Panc1 (cell line): ENCODE measurements around the gene INPP5K. TPM values are rescaled to one million over a fixed set of nuclear protein-coding genes. Genes with fewer than 3 reads are reported as not detected.
"Not testable (repeated sequence)": the region's sequence is repeated elsewhere in the genome, so short reads cannot be mapped to it uniquely, and the experiment has no call there.

ENCODE experiments used
- ATAC-seq: fragments of 200-7000 bp; cut with Tn5 transposase; 2 replicates; pipeline ENCODE4 v1.9.1; 2020; ENCODE audit warnings: mild to moderate bottlenecking, moderate library complexity
- BruUV-seq: library from RNA; stranded (reverse); fragments of 400-500 nt; replicated peaks from 2 replicates; lab custom pipeline; 2021; lab: Mats Ljungman, UMichigan
- CTCF ChIA-PET: fragments of 300-600 bp; sonication (Branson Sonifier 250); formaldehyde crosslinking; loops from one replicate; lab custom pipeline; 2022; ENCODE audit warnings: antibody characterized with exemption; lab: Charles Lee
- POLR2A ChIA-PET: fragments of 300-600 bp; sonication (Branson Sonifier 250); formaldehyde crosslinking; loops from one replicate; lab custom pipeline; 2022; ENCODE audit warnings: antibody characterized with exemption; lab: Charles Lee
- DNase-seq: peaks from one replicate; pipeline ENCODE4 v3.0.0-alpha.2; 2010; ENCODE audit warnings: low read depth, low spot score
- H3K27ac ChIP-seq: 2 replicates; pipeline ENCODE4 v1.5.1; 2011; ENCODE audit warnings: mild to moderate bottlenecking, low read length, inconsistent platforms
- H3K27me3 ChIP-seq: fragments of 200-500 bp; sonication (Bioruptor generic); 2 replicates; pipeline ENCODE4 v1.6.0; 2014; ENCODE audit warnings: low read length, inconsistent platforms; ENCODE audit not compliant: control insufficient read depth, insufficient read depth
- H3K36me3 ChIP-seq: fragments of 200-500 bp; sonication (Bioruptor generic); 2 replicates; pipeline ENCODE4 v1.5.1; 2014; ENCODE audit warnings: inconsistent platforms, mild to moderate bottlenecking, low read length, moderate library complexity; ENCODE audit not compliant: control insufficient read depth, insufficient read depth
- H3K4me1 ChIP-seq: 2 replicates; pipeline ENCODE4 v1.5.1; 2011; ENCODE audit warnings: inconsistent platforms, mild to moderate bottlenecking, low read length, moderate library complexity; ENCODE audit not compliant: control insufficient read depth, insufficient read depth
- H3K4me3 ChIP-seq, 2 experiments: 2 replicates each; pipeline ENCODE4 v1.5.1; 2011 to 2012; ENCODE audit warnings: low read depth in 2 of 2, low read length in 2 of 2, mild to moderate bottlenecking in 2 of 2, inconsistent platforms in 1 of 2, moderate library complexity in 1 of 2
- H3K9me3 ChIP-seq: fragments of 200-500 bp; sonication (Bioruptor generic); 2 replicates; pipeline ENCODE4 v1.5.1; 2014; ENCODE audit warnings: low read depth, mild to moderate bottlenecking, inconsistent platforms, low read length, moderate library complexity; ENCODE audit not compliant: control insufficient read depth, insufficient read depth
- CTCF ChIP-seq: fragments of 450-650 bp; IDR thresholded peaks from 2 replicates; pipeline ENCODE4 v1.5.1; 2017; ENCODE audit warnings: mild to moderate bottlenecking
- POLR2AphosphoS5 ChIP-seq: IDR thresholded peaks from 2 replicates; pipeline ENCODE4 v1.6.1; 2012; ENCODE audit warnings: mild to moderate bottlenecking, low read depth, low read length, moderate library complexity
- SIN3A ChIP-seq: IDR thresholded peaks from 2 replicates; pipeline ENCODE4 v1.6.1; 2012; ENCODE audit warnings: low read depth, mild to moderate bottlenecking, low read length, moderate library complexity, borderline replicate concordance; ENCODE audit not compliant: insufficient read depth
- TCF7L2 ChIP-seq: IDR thresholded peaks from 2 replicates; pipeline ENCODE4 v1.6.1; 2011; ENCODE audit warnings: mild to moderate bottlenecking, low read depth, low read length, inconsistent platforms
- in situ Hi-C: cut with HindIII; loops from 2 replicates; pipeline ENCODE4 v1.10.0; 2016; ENCODE audit warnings: low sequenced_read_pairs, low pct_unique_long_range_greater_than_20kb
- intact Hi-C: fragments of 100-400 bp; cut with micrococcal nuclease; formaldehyde crosslinking; loops from one replicate; pipeline ENCODE4 v1.10.0; 2022; ENCODE audit not compliant: unreplicated experiment
- total RNA-seq: library from RNA; stranded (reverse); gene quantifications from one replicate; pipeline ENCODE4 v1.2.1, GENCODE V29; 2021; ENCODE audit not compliant: unreplicated experiment
- TF ChIP-seq, protein P1 (sequence below), 2 experiments: IDR thresholded peaks; 2 replicates each; pipeline ENCODE4 v1.6.1; 2011 to 2012; ENCODE audit warnings: low read depth in 2 of 2, control low read depth in 1 of 2, low read length in 1 of 2, mild to moderate bottlenecking in 1 of 2, moderate library complexity in 1 of 2; ENCODE audit not compliant: insufficient read depth in 1 of 2

INPP5K gene
- total RNA-seq, 1 experiment from 2014 or later, result 21.3 TPM

DNA sequence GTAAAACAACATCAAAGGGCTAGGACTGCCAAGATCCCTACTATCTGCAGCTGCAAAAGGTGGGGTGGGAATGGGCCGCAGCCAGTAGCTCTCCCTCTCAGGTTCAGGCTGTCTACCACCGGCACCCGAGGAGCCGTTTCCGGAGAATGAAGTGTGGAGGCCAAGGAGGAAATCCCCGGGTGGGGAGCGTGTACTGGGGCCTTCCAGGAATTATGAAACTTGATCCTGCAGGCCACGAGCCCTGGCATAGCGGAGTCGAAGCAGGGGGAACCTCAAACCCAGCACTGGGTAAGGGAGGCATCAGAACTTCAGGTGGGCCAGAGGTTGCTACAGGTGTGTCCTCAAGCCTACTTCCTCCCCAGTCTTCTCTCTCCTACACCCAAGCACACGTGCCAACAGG, 5.1 kb downstream of the INPP5K start:
- Histone ChIP-seq H3K4me1 (no peaks in the 10 kb centered on the region; the same call in 1 of the 2 replicates), H3K4me3 (no peak overlapping the region), H3K27me3 (no peaks in the 10 kb centered on the region), H3K36me3 (peaks cover 3% of the 10 kb centered on the region; the same call in 1 of the 2 replicates), H3K27ac (no peak overlapping the region), H3K9me3 (no peaks in the 10 kb centered on the region)
- DNase-seq (no peak), ATAC-seq (no peak)
- TF ChIP-seq, protein P1, sequence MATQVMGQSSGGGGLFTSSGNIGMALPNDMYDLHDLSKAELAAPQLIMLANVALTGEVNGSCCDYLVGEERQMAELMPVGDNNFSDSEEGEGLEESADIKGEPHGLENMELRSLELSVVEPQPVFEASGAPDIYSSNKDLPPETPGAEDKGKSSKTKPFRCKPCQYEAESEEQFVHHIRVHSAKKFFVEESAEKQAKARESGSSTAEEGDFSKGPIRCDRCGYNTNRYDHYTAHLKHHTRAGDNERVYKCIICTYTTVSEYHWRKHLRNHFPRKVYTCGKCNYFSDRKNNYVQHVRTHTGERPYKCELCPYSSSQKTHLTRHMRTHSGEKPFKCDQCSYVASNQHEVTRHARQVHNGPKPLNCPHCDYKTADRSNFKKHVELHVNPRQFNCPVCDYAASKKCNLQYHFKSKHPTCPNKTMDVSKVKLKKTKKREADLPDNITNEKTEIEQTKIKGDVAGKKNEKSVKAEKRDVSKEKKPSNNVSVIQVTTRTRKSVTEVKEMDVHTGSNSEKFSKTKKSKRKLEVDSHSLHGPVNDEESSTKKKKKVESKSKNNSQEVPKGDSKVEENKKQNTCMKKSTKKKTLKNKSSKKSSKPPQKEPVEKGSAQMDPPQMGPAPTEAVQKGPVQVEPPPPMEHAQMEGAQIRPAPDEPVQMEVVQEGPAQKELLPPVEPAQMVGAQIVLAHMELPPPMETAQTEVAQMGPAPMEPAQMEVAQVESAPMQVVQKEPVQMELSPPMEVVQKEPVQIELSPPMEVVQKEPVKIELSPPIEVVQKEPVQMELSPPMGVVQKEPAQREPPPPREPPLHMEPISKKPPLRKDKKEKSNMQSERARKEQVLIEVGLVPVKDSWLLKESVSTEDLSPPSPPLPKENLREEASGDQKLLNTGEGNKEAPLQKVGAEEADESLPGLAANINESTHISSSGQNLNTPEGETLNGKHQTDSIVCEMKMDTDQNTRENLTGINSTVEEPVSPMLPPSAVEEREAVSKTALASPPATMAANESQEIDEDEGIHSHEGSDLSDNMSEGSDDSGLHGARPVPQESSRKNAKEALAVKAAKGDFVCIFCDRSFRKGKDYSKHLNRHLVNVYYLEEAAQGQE (IDR thresholded peaks at IDR 0.05; ENCODE audit: insufficient read depth in 1 of 2, low read depth in 2 of 2, low read length in 1 of 2), result no peak
- TF ChIP-seq TCF7L2 (no peak), POLR2AphosphoS5 (no peak), SIN3A (no peak), CTCF (no peak)
- no TSS peak for BruUV-seq
- in situ Hi-C loops, result no loop called here
- CTCF ChIA-PET, result no interaction called here
- intact Hi-C loops, result no loop called here
- POLR2A ChIA-PET, result interaction anchor here (0.7 kb wide), 1 partner anchor 69 kb away, joined by 7 read pairs; no protein-coding TSS in a partner anchor

DNA sequence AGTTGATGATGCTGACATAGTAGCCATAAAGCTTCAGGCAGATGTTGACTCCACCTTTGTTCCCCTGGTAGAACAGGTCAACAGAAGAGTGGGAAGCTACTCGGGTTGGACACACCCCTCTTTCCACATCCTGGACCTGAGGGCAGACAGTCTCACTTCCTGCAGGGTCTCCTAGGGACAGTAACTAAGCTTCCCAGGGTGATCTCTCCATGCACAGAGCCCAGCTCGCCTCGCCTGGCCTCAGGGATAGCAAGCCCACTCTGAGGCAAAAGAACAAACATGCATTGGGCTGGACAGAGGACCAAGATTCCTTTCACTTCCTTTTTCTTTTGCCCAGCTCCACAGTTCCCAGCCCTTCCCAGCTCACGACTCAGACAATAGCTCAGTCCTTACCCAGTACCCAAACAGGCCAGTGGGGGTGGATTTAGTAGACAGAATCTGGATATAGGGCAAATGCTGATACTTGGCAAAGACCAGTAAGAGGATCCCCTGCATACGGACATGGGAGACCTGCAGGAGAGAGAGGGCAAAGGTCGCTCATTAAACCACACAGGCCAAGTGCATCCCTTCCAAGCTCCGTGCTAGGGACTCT, 7.0 kb downstream of the INPP5K start:
- Histone ChIP-seq H3K27me3 (no peaks in the 10 kb centered on the region), H3K36me3 (no peaks in the 10 kb centered on the region), H3K27ac (no peak overlapping the region), H3K4me3 (no peak overlapping the region), H3K9me3 (no peaks in the 10 kb centered on the region), H3K4me1 (no peaks in the 10 kb centered on the region)
- DNase-seq, result no peak
- TF ChIP-seq SIN3A (no peak), TCF7L2 (no peak), CTCF (no peak), POLR2AphosphoS5 (no peak)
- TF ChIP-seq, protein P1 (IDR thresholded peaks at IDR 0.05; ENCODE audit: insufficient read depth in 1 of 2, low read depth in 2 of 2, low read length in 1 of 2), result no peak
- no peak for ATAC-seq
- ChIA-PET CTCF (interaction anchor here (0.6 kb wide), 1 partner anchor 154 kb away, joined by 3 read pairs; no protein-coding TSS in a partner anchor), POLR2A (no interaction called here)
- intact Hi-C loops (no loop called here), in situ Hi-C loops (no loop called here)
- BruUV-seq, result no TSS peak

DNA sequence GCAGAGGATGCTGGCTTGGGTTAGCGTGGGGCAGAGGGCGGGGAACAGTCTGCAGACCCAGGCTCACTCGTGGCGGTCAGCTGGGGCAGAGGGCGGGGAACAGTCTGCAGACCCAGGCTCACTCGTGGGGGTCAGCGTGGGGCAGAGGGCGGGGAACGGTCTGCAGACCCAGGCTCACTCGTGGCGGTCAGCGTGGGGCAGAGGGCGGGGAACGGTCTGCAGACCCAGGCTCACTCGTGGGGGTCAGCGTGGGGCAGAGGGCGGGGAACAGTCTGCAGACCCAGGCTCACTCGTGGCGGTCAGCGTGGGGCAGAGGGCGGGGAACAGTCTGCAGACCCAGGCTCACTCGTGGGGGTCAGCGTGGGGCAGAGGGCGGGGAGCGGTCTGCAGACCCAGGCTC, 7.7 kb downstream of the INPP5K start:
- POLR2A ChIA-PET, H3K36me3 ChIP-seq, DNase-seq, CTCF ChIA-PET, H3K4me3 ChIP-seq, ATAC-seq, in situ Hi-C loops, intact Hi-C loops, H3K4me1 ChIP-seq, H3K27me3 ChIP-seq, H3K9me3 ChIP-seq, BruUV-seq, H3K27ac ChIP-seq: not testable (repeated sequence)
